GM03348 (cell line): Measurements from ENCODE around the gene HSPB7.
A peak's percentile ranks its signal among the peaks of the same experiment; 100 is the strongest.
"Not testable (repeated sequence)": the region's sequence is repeated elsewhere in the genome, so short reads cannot be mapped to it uniquely, and the experiment has no call there.

Experiments
- DNase-seq: peaks from one replicate; pipeline ENCODE4 v3.0.0; 2012; ENCODE audit warnings: low spot score

Gene HSPB7

DNA sequence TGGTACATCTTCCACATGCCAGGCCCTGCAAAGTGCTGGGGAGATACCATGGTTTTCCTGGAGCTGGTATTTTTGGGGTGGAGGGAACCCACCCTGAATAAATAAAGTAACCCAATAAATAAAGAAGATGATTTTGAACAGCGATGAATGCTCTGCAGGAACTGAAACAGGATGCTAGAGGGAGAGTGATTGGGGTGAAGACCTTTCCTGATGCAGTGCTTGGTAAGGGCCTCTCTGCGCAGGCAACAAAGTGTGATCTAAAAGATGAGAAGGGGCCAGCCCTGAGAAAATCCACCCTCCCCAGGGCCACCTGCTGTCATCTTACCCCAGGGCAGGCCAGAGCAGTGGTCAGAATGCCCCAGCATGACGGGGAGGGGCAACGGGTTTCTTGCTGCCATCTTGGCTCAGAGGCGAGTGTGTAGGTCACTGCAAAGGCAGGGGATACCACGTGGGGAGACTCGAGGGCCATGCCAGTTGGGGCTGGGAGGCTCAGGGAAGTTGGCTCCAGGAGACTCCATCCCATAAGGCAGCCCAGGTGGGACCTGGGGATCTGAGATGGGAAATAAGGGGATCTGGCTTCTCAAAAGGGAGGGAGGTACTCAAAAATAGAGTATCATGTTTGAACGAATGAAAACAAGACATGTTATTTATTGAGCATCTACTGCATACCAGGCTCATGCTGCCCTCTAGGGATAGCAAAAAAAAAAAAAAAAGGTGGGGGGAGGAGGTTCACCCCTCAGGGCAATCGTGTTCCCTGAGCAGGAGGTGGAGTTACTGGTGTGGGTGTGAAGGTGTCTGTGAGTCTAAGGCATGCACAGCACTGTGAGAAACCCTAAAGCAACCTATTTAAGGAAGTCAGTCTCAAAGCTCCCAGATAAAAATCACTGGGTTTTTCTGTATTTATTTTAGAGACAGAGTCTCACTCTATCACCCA lies 11.0 kb downstream of the HSPB7 start:
- DNase-seq: peak; percentile 63

GRCh38 chr1:16006010-16006409 lies 11.8 kb downstream of the HSPB7 start:
- DNase-seq: no peak

DNA sequence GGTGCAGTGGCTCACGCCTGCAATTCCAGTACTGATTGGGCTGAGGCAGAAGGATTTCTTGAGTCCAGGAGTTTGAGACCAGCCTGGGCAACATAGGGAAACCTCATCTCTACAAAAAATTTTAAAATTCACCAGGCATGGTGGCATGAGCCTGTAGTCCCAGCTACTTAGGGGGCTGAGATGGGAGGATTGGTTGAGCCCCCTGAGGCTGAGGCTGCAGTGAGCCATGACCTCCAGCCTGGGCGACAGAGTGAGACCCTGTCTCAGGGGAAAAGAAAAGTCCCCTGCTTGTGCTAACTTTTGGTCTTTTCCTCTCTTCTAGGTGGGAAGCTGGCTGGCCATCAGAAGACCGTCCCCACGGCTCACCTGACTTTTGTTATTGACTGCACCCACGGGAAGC lies 12.2 kb downstream of the HSPB7 start:
- no peak for DNase-seq

DNA sequence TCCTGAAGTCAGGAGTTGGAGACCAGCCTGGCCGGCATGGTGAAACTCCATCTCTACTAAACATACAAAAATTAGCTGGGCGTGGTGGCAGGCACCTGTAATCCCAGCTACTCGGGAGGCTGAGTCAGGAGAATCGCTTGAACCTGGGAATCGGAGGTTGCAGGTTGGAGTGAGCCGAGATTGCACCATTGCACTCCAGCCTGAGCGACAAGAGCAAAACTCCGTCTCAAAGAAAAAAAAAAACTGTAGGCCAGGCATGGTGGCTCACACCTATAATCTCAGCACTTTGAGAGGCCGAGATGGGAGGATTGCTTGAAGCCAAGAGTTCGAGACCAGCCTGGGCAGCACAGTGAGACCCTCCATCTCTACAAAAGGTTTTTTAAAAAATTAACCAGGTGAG lies 16.6 kb downstream of the HSPB7 start:
- not testable (repeated sequence) for DNase-seq

DNA sequence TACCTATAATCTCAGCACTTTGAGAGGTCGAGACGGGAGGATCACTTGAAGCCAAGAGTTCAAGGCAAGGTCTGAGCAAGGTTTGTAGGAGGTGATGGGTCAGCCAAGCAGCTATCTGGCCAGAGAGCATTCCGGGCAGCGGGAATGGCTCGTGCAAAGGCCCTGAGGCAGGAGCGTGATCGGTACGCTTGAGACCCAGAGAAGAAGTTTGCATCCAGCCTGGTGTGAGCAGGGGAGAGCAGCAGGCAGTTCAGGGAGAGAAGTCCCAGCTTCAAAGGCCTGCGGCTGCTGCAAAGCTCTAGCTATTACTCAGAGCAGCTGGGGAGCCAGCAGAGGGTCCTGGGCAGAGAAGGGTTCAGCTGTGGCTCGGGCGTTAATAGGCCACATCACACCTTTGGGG lies 18.9 kb downstream of the HSPB7 start:
- DNase-seq: no peak

- DNase-seq: no peak
Measured at GRCh38 chr1:15997637-15998280, 20.1 kb downstream of the HSPB7 start.

- DNase-seq: no peak
Measured at GRCh38 chr1:15997076-15997585, 20.7 kb downstream of the HSPB7 start.

- DNase-seq: peak; percentile 86
Measured at GRCh38 chr1:15994590-15995351, 23.1 kb downstream of the HSPB7 start.

DNA sequence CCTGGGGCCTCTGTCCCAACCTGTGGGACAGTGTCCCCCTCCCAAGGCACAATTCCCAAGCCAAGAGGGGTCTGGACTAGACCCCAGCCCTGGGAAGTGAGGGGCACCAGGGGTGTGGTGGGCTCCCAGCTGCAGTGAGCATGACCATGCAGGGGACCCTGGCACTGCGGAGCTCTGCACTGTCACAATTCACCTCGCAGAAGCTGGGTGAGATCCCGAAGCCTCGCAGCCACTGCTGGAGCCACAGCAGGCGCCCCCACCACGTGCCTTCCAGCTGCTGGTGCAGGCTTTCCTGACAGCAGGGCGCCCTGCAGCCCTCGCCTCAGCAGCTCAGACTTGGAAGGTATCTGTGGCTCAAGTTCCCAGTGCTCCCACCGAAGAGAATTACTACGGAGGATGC lies 23.8 kb downstream of the HSPB7 start:
- DNase-seq: no peak

DNA sequence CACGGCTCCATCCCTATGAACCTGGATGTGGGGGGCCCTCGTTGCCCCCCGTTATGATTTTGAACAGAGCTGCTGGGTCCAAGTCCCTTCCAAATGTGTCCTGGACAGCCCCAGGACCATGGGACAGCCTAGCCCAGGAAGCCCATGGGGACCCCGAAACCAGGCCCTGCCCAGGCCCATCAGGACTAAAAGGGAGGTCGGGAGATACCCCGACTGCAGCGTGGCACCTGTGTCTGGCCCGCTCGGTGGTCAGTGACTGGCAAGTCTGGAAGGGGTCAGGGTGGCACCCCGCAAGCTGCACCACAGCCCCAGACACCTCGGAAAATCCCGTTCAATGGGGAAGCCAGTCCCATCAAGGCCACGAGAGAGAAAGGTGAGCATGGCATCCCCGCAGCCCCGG lies 24.2 kb downstream of the HSPB7 start:
- no peak for DNase-seq

GRCh38 chr1:15992582-15993500 lies 25.0 kb downstream of the HSPB7 start:
- DNase-seq: no peak

DNA sequence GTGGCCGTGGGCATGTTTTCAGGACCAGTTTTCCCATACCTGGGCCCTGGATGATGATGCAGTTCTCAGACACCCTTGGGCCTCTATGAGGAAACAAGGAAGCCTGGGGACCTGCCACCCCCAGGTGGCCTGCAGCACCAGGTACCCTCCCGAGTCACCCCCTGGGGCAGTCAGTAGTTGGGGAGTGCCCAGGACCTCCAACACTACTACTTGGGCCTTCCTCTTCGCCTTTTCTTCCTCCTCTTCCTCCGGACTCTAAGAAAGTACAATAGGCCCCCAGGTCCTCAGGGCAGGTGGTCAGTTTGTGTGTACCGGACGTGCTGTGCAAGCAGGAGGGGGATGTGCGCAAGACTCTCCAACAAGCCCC lies 25.7 kb downstream of the HSPB7 start:
- DNase-seq: no peak

GRCh38 chr1:15991427-15992186 lies 26.2 kb downstream of the HSPB7 start:
- no peak for DNase-seq

- DNase-seq: no peak
Measured at GRCh38 chr1:15989776-15990175, 28.1 kb downstream of the HSPB7 start.

GRCh38 chr1:15988856-15989736 lies 28.7 kb downstream of the HSPB7 start:
- DNase-seq: no peak

GRCh38 chr1:15985611-15986297 lies 32.1 kb downstream of the HSPB7 start:
- DNase-seq: no peak

DNA sequence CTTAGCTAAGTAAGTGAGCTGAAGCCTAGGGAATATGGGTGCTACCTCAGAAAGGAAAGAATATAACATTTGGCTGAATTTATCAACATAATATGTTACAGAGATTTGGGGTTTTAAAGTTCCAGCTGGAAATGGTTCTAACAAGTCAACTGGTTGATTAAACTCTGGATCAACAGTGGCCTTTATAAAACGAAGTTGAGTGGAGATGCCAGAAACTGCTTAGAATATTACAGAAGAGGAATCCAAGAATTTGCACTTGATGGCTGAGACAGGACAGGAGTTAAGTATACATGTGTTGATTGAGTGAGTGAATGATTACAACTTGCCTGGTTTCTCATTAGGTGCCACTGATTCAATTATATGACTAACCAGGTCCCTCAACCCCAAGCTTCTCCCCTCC lies 34.6 kb downstream of the HSPB7 start:
- no peak for DNase-seq

GRCh38 chr1:15981679-15982078 lies 36.2 kb downstream of the HSPB7 start:
- DNase-seq: no peak

DNA sequence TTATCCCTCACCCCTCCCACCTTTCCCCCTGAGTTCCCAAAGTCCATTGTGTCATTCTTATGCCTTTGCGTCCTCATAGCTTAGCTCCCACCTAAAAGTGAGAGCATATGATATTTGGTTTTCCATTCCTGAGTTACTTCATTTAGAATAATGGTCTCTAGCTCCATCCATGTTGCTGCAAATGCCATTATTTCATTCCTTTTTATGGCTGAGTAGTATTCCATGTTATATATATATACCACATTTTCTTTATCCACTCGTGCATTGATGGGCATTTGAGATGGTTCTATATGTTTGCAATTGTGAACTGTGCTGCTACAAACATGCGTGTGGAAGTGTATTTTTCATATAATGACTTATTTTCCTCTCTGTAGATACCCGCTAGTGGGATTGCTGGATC lies 39.9 kb downstream of the HSPB7 start:
- DNase-seq: not testable (repeated sequence)
